GM12875 (cell line): ENCODE measurements around the gene TGFB2.

Source experiments
- H3K4me3 ChIP-seq: one replicate; pipeline ENCODE4 v1.5.1; 2011; ENCODE audit warnings: low read depth, low read length, control low read depth
- CTCF ChIP-seq: IDR thresholded peaks from 2 replicates; pipeline ENCODE4 v1.5.1; 2011; ENCODE audit warnings: low read depth, mild to moderate bottlenecking, control low read depth, inconsistent platforms, low read length, moderate library complexity, borderline replicate concordance; ENCODE audit not compliant: insufficient read depth

TGFB2 gene

GRCh38 chr1:218390618-218391017 lies 45.5 kb downstream of the TGFB2 start:
- no peak overlapping the region for H3K4me3 ChIP-seq
- TF ChIP-seq CTCF, result no peak

GRCh38 chr1:218392780-218393179 lies 47.6 kb downstream of the TGFB2 start:
- no peak for TF ChIP-seq CTCF
- no peak overlapping the region for H3K4me3 ChIP-seq

GRCh38 chr1:218394416-218394815 lies 49.3 kb downstream of the TGFB2 start:
- no peak overlapping the region for H3K4me3 ChIP-seq
- TF ChIP-seq CTCF, result no peak

- no peak for TF ChIP-seq CTCF
Observed at GRCh38 chr1:218394989-218395388, 49.9 kb downstream of the TGFB2 start.

GRCh38 chr1:218395916-218396315 lies 50.8 kb downstream of the TGFB2 start:
- no peak for TF ChIP-seq CTCF
- H3K4me3 ChIP-seq, result no peak overlapping the region

More at GRCh38 chr1:218394989-218395388, 49.9 kb downstream of the TGFB2 start:
- no peak overlapping the region for H3K4me3 ChIP-seq

GRCh38 chr1:218397752-218398339 lies 52.7 kb downstream of the TGFB2 start:
- no peak for TF ChIP-seq CTCF
- H3K4me3 ChIP-seq, result no peak overlapping the region

- no peak overlapping the region for H3K4me3 ChIP-seq
- no peak for TF ChIP-seq CTCF
Observed at GRCh38 chr1:218400624-218401023, 55.5 kb downstream of the TGFB2 start.
